ENCODE data around the gene PDE2A. TPM values are rescaled to one million over a fixed set of nuclear protein-coding genes. Genes with fewer than 3 reads are reported as not detected.

The PDE2A gene
- total RNA-seq, 6 experiments from 2014 or later, result 11.2 to 46.3 (median 22.8) TPM

DNA sequence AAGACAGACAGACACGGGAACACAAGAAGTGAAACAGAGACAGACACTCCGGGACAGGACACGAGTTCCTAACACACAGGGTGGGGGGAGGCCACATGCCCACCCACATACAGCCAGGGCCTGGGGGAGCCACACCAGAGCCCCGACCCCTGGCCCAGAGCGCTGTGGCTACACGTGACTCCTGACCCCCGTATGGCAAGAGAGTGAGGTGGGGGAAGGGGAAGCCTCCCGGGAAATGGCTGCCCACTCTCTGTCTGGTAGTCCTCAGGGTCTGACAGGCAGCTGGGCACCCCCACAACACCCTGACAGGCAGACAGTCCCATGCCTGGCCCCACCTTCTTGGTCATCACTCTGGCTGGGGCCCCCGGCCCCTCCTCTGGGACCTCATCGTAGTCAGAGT, 38.6 kb upstream of the PDE2A start:
- Histone ChIP-seq H3K36me3 (peaks cover 0 to 40% (median 22%) of the 10 kb centered on the region in 4 donors), H3K9me3 (no peaks in the 10 kb centered on the region), H3K27me3 (no peaks in the 10 kb centered on the region), H3K27ac (peak overlapping the region in 1 of 3 donors; percentile 51), H3K4me3 (no peak overlapping the region), H3K4me1 (no peaks in the 10 kb centered on the region)
- ATAC-seq, result no peak
- intact Hi-C loops (cut with DNase I), result no loop called here
- WGBS (ENCODE audit: insufficient coverage, low coverage, low lambda C conversion rate, missing lambda C conversion rate), result 50% methylated on average over 1 of the region's 10 CpGs
- no peak for DNase-seq
- TF ChIP-seq, protein P1, sequence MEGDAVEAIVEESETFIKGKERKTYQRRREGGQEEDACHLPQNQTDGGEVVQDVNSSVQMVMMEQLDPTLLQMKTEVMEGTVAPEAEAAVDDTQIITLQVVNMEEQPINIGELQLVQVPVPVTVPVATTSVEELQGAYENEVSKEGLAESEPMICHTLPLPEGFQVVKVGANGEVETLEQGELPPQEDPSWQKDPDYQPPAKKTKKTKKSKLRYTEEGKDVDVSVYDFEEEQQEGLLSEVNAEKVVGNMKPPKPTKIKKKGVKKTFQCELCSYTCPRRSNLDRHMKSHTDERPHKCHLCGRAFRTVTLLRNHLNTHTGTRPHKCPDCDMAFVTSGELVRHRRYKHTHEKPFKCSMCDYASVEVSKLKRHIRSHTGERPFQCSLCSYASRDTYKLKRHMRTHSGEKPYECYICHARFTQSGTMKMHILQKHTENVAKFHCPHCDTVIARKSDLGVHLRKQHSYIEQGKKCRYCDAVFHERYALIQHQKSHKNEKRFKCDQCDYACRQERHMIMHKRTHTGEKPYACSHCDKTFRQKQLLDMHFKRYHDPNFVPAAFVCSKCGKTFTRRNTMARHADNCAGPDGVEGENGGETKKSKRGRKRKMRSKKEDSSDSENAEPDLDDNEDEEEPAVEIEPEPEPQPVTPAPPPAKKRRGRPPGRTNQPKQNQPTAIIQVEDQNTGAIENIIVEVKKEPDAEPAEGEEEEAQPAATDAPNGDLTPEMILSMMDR (IDR thresholded peaks at IDR 0.05), result no peak
- no peak for TF ChIP-seq POLR2A (IDR thresholded peaks at IDR 0.05)

DNA sequence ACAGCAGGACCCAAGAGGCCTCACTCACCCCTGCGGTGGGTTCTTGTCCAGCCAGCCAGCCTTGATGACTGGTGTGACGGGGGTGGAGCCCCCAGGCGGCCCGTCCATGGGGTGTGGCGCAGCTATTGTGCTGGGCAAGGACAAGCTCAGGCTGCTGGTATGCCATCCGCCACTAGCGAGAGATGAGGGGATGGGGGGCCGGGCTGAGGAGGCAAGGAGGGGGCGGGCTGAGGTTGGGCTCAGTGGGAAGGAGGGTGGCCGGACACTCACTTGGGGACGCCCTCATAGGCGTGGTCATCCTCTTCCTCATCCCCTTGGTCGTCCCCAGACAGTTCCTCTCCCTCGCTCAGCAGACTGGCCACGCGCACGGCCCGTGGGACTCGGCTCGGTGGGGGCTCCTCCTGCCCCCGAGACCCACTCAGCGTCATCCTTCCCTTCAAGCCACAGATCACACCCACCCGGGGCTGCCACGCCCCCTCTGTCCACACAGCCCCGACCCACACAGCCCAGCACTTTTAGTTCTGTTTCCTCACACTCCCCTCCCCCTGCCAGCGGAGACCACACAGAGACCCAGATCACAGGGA, 38.0 kb upstream of the PDE2A start:
- no peaks in the 10 kb centered on the region for H3K27me3 ChIP-seq
- TF ChIP-seq POLR2A (IDR thresholded peaks at IDR 0.05), result no peak
- TF ChIP-seq, protein P1 (IDR thresholded peaks at IDR 0.05), result no peak
- H3K4me3 ChIP-seq, result no peak overlapping the region
- DNase-seq (peak in 2 of 3 donors; percentile 75 to 77), ATAC-seq (peak; percentile 65 to 81 (median 68))
- intact Hi-C loops (cut with DNase I), result no loop called here
- H3K9me3 ChIP-seq, result no peaks in the 10 kb centered on the region
- H3K36me3 ChIP-seq, result peaks cover 0 to 45% (median 22%) of the 10 kb centered on the region in 4 donors
- H3K27ac ChIP-seq, result peak overlapping the region in 1 of 3 donors; percentile 51
- H3K4me1 ChIP-seq, result no peaks in the 10 kb centered on the region
- 68% methylated on average over 6 of the region's 26 CpGs for WGBS (ENCODE audit: insufficient coverage, low coverage, low lambda C conversion rate, missing lambda C conversion rate)

DNA sequence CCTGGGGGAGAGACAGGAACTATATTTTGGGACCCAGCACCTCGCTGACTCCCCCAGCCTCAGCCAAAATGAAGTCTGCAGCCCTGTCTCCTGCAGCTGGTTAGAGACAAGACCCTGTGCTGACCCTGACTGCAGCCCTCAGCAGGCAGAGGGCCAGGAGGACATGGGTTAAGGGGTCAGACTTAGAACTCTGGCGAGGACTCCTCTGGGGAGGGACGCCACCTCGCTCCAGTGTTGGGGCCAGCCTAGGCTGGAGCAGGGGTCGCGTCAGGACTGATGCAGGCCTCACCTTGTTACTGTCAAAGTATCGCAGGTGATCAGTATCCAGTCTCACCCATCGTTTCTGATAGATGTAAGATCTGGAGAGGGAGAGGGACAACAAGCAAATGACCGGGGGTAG, 36.9 kb upstream of the PDE2A start:
- Histone ChIP-seq H3K27me3 (no peaks in the 10 kb centered on the region), H3K4me3 (no peak overlapping the region), H3K36me3 (peaks cover 0 to 55% (median 26%) of the 10 kb centered on the region in 4 donors), H3K9me3 (no peaks in the 10 kb centered on the region), H3K27ac (no peak overlapping the region), H3K4me1 (no peaks in the 10 kb centered on the region)
- no peak for TF ChIP-seq POLR2A (IDR thresholded peaks at IDR 0.05)
- TF ChIP-seq, protein P1 (IDR thresholded peaks at IDR 0.05), result no peak
- intact Hi-C loops (cut with DNase I), result no loop called here
- 88% methylated on average over 4 of the region's 9 CpGs for WGBS (ENCODE audit: insufficient coverage, low coverage, low lambda C conversion rate, missing lambda C conversion rate)
- no peak for DNase-seq
- no peak for ATAC-seq

DNA sequence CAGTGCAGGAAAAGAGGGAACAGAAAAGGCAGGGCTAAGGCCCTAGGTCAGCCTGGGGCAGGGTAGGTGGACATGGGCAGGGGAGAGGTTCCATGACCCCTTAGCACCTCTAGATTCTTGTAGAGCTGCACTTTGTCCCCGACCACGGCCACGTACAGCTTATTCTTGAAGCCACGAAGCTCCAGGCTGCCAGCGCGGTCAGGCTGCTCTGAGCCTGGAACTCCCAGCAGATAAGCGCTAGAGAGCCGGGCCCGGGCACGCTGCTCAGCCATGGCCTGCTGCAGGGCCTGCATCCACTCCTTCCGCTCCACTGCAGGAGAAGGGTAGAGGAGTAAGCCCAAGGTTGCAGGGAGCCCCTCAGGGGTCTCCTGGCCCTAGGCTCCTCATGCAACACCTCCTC, 36.1 kb upstream of the PDE2A start:
- intact Hi-C loops (cut with DNase I), result no loop called here
- DNase-seq (no peak), ATAC-seq (no peak)
- no CpG with 5 or more reads among the region's 11 CpGs for WGBS (ENCODE audit: insufficient coverage, low coverage, low lambda C conversion rate, missing lambda C conversion rate)
- H3K4me3 ChIP-seq, result no peak overlapping the region
- H3K36me3 ChIP-seq, result peaks cover 0 to 64% (median 31%) of the 10 kb centered on the region in 4 donors
- TF ChIP-seq, protein P1 (IDR thresholded peaks at IDR 0.05), result no peak
- no peak for TF ChIP-seq POLR2A (IDR thresholded peaks at IDR 0.05)
- H3K4me1 ChIP-seq, result no peaks in the 10 kb centered on the region
- no peak overlapping the region for H3K27ac ChIP-seq
- no peaks in the 10 kb centered on the region for H3K27me3 ChIP-seq
- H3K9me3 ChIP-seq, result no peaks in the 10 kb centered on the region
